GM19239 (cell line): ENCODE results near the gene SLC12A3.
A peak's percentile ranks its signal among the peaks of the same experiment; 100 is the strongest.
"Not testable (repeated sequence)": the region's sequence is repeated elsewhere in the genome, so short reads cannot be mapped to it uniquely, and the experiment has no call there.

Experiments used
- DNase-seq: peaks from one replicate; pipeline ENCODE4 v3.0.0; 2011; ENCODE audit warnings: low spot score; ENCODE audit not compliant: insufficient read length
- FAIRE-seq: peaks from 2 replicates; lab custom pipeline; 2011; peaks lifted over from hg19 to GRCh38; lab: Jason Lieb, UNC

Gene SLC12A3

GRCh38 chr16:56868175-56868574, 3.2 kb downstream of the SLC12A3 start:
- DNase-seq: no peak
- no peak for FAIRE-seq

DNA sequence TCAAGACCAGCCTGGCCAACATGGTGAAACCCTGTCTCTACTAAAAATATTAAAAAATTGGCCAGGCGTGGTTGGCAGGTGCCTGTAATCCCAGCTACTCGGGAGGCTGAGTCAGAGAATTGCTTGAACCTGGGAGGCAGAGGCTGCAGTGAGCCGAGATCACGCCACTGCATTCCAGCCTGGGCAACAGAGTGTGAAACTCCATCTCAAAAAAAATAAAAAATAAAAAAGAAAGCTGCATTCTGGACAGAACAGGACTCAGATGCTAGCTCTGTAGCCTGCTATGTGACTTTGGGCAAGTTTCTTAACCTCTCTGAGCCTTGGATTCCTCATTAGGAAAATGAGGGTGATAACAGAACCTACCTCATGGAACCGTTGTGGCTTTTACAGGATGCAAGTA, 3.8 kb downstream of the SLC12A3 start:
- DNase-seq, FAIRE-seq: not testable (repeated sequence)

DNA sequence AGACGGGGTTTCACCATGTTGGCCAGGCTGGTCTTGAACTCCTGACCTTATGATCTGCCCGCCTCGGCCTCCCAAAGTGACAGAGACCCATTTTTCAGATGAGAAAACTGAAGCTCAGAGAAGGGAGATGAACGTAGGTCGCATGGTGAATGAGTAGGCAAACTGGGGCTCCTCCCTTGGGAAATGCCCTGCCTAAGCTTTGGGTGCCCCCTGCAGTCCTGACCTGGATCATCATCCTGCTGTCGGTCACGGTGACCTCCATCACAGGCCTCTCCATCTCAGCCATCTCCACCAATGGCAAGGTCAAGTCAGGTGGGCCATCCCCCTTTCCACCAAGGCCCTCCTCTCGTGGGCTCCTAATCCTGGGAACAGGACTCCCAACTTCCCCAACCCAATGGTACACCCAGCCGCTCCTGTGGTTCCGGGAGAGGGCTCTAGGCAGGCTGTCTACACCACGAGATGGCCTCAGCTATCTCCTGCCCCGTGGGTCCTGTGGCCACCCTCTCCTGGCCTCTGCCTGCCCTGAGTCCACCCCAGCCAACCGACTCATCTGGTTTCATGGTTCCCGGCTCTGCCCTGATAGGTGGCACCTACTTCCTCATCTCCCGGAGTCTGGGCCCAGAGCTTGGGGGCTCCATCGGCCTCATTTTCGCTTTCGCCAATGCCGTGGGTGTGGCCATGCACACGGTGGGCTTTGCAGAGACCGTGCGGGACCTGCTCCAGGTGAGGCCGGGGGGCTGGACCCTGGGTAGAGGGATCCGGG, 4.7 kb downstream of the SLC12A3 start:
- FAIRE-seq (peak; percentile 52), DNase-seq (peak; percentile 50)

GRCh38 chr16:56870276-56870888, 5.4 kb downstream of the SLC12A3 start:
- DNase-seq: no peak
- peak; percentile 23 for FAIRE-seq

GRCh38 chr16:56871172-56871593, 6.2 kb downstream of the SLC12A3 start:
- DNase-seq (peak; percentile 48), FAIRE-seq (peak; percentile 74)

DNA sequence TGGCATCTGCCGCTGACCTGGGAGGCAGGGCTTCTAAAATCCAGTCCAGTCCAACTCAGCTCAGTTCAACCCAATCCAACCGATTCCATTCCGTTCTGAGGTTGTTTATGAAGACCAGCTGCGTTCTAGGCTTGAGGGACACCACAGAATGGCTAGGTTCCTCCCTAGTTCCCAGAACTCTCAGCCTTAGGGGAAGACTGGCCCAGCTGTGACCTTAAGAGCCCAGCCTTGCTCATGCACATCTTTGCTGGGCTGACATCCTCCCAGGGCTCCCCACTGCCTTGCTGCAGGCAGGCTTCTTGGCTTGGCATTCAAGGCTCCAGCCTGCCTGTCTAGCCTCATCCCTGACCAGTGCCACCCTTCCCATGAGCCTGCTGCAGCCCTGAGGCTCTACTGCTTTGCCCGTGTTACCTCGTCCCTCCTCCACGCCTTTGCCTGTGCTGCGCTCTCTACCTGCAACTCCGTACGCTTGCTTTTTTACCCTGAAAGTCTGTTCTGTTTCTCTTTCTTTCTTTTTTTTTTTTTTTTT, 7.9 kb downstream of the SLC12A3 start:
- no peak for DNase-seq
- no peak for FAIRE-seq

GRCh38 chr16:56874800-56875199, 9.8 kb downstream of the SLC12A3 start:
- no peak for DNase-seq
- no peak for FAIRE-seq

DNA sequence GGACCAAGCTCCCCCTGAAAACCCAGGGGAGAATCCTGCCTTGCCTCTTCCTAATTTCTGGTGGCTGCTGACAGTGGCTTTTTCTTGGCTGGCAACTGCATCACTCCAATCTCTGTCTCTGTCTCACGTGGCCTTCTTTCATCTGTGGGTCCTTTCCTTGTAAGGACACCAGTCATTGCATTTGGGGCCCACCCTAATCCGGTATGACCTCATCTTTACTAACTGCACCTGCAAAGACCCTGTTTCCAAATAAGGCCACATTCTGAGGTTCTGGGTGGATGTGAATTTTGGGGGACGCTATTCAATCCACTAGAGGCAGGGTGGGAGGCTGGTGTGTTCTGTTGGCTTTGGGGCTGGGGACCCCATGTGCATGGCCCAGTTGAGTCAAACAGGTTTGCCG, 11.0 kb downstream of the SLC12A3 start:
- no peak for DNase-seq
- FAIRE-seq: no peak

GRCh38 chr16:56877486-56878182, 12.6 kb downstream of the SLC12A3 start:
- FAIRE-seq (no peak), DNase-seq (no peak)

DNA sequence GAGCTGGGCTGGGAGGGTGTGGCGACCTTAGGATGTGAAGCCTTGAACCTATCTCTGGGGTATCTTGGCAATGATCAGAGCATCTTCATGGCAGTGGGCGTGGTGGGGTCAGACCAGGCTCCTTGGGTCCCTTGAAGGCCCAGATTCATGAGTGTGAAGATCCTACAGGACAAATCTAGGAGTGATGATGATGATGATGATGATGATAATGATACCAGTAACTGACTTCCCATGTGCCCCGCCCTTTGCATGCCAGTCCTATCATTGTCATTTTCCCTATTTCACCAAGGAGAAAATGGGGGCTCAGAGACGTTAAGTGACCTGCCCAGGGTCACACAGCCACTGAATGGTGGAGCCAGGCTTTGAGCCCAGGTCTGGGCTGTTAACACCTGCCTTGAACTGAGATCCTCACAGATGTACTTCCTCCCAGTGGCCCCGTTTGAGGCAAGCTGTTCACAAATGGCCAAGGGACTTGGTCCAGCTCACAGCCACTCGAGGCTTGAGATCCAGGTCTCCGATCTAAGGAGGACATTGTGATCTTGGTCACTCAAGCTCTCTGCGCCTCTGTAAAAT, 13.4 kb downstream of the SLC12A3 start:
- no peak for FAIRE-seq

DNA sequence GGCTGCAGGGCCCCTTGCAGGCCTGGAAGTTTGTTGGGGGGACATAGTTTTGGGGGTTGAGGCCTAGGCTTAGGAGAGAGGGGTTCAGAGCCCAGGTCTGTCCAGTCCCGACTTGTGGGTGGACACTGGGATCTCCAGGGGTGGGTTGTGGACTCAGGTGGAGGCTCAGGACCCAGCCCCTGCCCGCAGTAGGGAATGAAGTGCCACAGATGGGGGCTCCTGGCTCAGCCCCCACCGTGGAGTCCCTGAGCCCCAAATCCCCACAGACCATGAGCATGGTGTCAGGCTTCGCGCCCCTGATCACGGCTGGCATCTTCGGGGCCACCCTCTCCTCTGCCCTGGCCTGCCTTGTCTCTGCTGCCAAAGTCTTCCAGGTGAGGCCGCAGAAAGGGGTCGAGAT, 14.3 kb downstream of the SLC12A3 start:
- no peak for DNase-seq
- no peak for FAIRE-seq

More for the DNA sequence above, 13.4 kb downstream of the SLC12A3 start:
- no peak for DNase-seq

DNA sequence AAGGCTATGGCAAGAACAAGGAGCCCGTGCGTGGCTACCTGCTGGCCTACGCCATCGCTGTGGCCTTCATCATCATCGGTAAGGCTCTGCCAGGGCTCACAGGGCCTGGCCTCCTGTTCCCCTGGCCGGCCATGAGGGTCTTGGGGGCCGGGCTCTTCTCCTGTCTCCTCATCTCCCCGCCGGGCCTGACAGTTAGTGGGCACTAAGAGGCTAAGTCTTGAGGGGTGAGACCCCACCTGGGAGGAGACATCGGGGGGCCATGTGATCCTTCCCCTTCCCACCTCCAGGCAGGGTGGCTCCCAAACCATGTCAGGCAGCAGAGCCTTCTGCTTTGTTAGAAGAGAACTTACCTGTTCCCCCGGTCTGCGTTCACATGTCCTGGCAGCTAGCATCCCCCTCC, 15.2 kb downstream of the SLC12A3 start:
- no peak for DNase-seq
- no peak for FAIRE-seq

DNA sequence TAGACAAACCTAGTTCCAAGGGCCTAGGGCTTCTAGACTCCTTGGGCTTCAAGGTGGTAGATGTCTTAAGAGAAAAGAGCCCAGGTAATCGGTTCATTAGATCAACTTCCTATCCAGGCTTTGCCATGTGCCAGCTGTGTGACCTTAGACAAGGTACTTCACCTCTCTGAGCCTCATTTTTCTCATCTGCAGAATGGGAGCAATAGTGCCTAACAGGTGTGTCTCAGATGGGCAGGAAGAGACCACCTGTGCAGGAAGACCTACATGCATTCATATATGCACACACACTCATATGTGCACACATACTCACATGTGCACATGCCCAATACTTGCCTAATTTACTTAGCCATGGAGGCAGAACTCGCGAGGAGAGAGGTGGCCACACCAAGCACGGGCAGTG, 15.7 kb downstream of the SLC12A3 start:
- FAIRE-seq: no peak
- DNase-seq: no peak

DNA sequence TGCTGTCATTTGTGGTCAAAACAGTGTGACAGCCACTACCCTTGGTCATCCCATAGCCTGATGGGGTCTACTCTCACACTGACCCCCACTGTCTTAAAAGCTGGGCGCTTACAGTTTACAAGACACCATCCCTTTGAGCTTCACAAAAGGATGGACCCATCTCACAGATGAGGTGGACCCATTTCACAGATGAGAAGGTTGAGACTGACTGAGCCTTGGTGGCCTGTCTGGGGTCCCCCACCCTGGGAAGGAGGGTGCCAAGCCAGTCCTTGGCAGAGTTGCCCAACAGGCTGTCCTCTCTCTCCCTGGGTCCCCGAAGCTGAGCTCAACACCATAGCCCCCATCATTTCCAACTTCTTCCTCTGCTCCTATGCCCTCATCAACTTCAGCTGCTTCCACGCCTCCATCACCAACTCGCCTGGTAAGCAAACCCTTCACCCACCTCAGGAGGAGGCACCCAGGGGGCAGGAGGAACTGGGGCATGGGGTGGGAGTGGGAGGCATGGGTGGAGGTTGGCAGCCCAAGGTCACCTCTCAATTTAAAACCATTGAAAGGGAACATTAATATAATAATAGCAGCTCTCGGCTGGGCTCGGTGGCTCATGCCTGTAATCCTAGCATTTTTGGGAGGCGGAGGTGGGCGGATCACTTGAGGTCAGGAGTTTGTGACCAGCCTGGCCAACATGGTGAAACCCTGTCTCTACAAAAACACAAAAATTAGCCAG, 17.2 kb downstream of the SLC12A3 start:
- DNase-seq (no peak), FAIRE-seq (no peak)

- FAIRE-seq (no peak), DNase-seq (no peak)
Measured at GRCh38 chr16:56883586-56883985, 18.6 kb downstream of the SLC12A3 start.

DNA sequence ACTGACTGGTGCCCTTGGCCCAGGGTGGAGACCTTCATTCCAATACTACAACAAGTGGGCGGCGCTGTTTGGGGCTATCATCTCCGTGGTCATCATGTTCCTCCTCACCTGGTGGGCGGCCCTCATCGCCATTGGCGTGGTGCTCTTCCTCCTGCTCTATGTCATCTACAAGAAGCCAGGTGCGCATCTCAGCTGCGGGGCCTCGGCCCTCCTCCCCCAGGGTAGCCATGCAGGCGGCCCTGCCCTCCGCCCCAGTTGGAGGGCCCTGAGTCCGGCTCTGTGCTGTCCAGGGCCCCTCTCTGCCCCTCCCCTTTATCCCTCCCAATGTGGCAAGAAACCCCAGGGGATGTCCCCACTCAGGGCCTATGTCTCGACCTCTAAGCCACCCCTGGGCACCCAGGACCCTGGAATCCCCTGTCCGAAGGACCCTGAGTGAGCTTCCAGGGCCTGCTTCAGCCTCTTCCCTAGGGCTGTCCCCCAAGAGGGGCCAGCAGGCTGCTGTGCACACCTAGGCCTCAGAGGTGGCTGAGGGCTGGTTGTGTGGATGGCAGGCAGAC, 19.1 kb downstream of the SLC12A3 start:
- DNase-seq: no peak

GRCh38 chr16:56884929-56885328, 19.9 kb downstream of the SLC12A3 start:
- DNase-seq, FAIRE-seq: not testable (repeated sequence)

More for the DNA sequence above, 19.1 kb downstream of the SLC12A3 start:
- no peak for FAIRE-seq

DNA sequence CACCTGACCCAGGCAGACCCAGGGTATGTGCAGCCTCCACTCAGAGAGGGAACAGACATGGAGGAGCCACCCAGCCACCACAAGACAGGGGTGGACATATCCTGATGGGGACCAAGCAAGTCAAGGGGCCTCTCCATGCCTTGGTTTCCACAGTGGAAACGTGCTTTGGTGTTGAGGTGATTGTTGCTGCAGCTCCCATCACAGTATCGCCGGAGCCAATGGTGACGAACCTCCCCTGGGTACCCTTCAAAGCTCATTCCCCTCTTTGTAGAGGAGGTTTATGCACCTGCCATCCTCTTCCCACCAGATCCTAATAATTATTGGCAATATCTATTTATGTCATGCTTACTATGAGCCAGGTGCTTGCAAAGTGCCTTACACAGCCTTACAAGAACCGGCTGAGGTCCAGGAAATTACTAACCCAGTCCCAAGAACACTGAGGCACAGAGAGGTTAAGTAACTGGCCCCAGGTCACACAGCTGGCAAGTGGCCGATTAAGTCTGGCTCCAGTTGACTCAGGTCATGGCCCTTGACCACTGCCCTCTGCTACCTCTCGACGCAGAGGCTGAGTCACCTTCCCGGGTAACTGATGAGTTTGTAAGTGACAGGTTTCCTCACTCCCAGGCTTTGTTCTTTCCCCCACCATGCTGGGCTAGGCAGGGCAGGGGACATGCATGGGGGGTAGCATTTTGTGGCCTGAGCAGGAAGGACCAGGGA, 20.6 kb downstream of the SLC12A3 start:
- no peak for DNase-seq
- no peak for FAIRE-seq

DNA sequence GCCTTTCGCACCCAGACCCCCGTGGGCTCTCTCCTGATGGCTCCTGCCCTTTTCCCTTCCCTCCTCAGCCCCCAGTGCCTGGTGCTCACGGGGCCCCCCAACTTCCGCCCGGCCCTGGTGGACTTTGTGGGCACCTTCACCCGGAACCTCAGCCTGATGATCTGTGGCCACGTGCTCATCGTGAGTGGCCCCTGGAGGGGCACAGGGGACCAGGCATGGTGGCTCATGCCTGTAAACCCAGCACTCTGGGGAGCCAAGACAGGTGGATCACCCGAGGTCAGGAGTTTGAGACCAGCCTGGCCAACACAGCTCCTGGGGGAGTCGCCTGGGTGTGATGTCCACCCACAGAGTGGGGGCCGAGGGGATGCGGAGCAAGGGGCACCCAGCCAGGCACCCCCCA, 21.3 kb downstream of the SLC12A3 start:
- FAIRE-seq (no peak), DNase-seq (no peak)
